ENCODE results near the gene KRTAP10-11. TPM values are rescaled to one million over a fixed set of nuclear protein-coding genes. Genes with fewer than 3 reads are reported as not detected.
"Not testable (repeated sequence)": the region's sequence is repeated elsewhere in the genome, so short reads cannot be mapped to it uniquely, and the experiment has no call there.

The KRTAP10-11 gene, protein sequence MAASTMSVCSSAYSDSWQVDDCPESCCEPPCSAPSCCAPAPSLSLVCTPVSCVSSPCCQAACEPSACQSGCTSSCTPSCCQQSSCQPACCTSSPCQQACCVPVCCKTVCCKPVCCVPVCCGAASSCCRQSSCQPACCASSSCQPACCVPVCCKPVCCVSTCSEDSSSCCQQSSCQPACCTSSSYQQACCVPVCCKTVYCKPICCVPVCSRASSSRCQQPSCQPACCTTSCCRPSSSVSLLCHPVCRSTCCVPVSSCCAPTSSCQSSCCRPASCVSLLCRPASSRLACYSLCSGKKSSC
- polyA plus RNA-seq (2013) = not detected in 2 replicates

DNA sequence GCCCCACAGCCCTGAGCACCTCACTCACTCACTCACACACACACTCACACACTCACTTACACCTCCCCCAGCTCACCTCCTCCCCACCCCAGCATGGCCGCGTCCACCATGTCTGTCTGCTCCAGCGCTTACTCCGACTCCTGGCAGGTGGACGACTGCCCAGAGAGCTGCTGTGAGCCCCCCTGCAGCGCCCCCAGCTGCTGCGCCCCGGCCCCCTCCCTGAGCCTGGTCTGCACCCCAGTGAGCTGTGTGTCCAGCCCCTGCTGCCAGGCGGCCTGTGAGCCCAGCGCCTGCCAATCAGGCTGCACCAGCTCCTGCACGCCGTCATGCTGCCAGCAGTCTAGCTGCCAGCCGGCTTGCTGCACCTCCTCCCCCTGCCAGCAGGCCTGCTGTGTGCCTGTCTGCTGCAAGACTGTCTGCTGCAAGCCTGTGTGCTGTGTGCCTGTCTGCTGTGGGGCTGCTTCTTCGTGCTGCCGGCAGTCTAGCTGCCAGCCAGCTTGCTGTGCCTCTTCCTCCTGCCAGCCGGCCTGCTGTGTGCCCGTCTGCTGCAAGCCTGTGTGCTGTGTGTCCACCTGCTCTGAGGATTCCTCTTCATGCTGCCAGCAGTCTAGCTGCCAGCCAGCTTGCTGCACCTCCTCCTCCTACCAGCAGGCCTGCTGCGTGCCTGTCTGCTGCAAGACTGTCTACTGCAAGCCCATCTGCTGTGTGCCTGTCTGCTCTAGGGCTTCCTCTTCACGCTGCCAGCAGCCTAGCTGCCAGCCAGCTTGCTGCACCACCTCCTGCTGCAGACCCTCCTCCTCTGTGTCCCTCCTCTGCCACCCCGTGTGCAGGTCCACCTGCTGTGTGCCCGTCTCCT is at the start of gene KRTAP10-11:
Gene KRTAP10-11 (plus strand): TSS at position 49 of the 856 bp plus-strand sequence. CDS start 45 bp downstream, at position 94.
- not testable (repeated sequence) for H2AK5ac ChIP-seq (ENCODE audit: low read length); H3K79me2 ChIP-seq (ENCODE audit: control insufficient read depth, insufficient read depth, low read length, poor library complexity); H3K4me3 ChIP-seq (ENCODE audit: low read depth, low read length); H3K4ac ChIP-seq (ENCODE audit: low read depth, low read length); H3K23ac ChIP-seq (ENCODE audit: low read length); H3K14ac ChIP-seq (ENCODE audit: low read length); H3K9ac ChIP-seq (ENCODE audit: low read length); H3K4me2 ChIP-seq (ENCODE audit: low read length); H4K12ac ChIP-seq (ENCODE audit: low read depth, low read length); H2BK12ac ChIP-seq (ENCODE audit: low read length); H3K9me3 ChIP-seq (ENCODE audit: insufficient read depth, low read depth, low read length); H2BK120ac ChIP-seq (ENCODE audit: insufficient read depth, low read length, poor library complexity); H2AFZ ChIP-seq (ENCODE audit: insufficient read depth, low read length, poor library complexity); H3K36me3 ChIP-seq (ENCODE audit: control insufficient read depth in 1 of 2, insufficient read depth in 2 of 2, low read length in 2 of 2); H4K8ac ChIP-seq (ENCODE audit: low read depth, low read length); H3K4me1 ChIP-seq (ENCODE audit: control insufficient read depth in 1 of 2, insufficient read depth in 2 of 2, low read length in 2 of 2); DNase-seq; H3K79me1 ChIP-seq (ENCODE audit: low read length); H3K27me3 ChIP-seq (ENCODE audit: insufficient read depth, low read length); H2BK5ac ChIP-seq (ENCODE audit: low read depth, low read length, poor library complexity); H3K18ac ChIP-seq (ENCODE audit: low read length); H4K91ac ChIP-seq (ENCODE audit: low read depth, low read length); H3K27ac ChIP-seq (ENCODE audit: low read depth, low read length)
- no CpG with 5 or more reads among the region's 21 CpGs for WGBS (ENCODE audit: extremely low coverage, insufficient coverage, insufficient read length)

DNA sequence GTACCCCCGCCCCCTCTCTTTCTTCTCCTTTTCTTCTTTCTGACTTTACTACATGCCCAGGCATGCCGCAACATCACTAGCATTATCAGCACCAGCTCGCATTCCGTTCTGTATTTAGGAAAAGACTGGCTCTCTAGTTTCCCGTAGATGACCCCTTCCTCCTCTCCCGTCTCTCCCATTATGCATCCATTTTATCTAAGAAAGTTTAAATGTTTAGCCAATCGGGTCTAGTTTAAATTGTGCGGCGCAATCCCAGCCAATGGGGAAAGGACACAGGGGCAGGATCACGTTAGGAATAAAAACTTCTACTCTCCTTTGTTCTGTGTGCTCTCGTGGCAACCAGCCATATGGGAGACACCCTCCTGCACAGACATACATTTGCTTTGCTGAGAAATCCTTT is 48.2 kb upstream of the KRTAP10-11 start:
- Histone ChIP-seq H3K23ac (ENCODE audit: low read length) (no peak overlapping the region), H3K4me1 (ENCODE audit: control insufficient read depth in 1 of 2, insufficient read depth in 2 of 2, low read length in 2 of 2) (peaks cover 3 to 17% of the 10 kb centered on the region in 2 experiments), H2BK5ac (ENCODE audit: low read depth, low read length, poor library complexity) (no peak overlapping the region), H4K12ac (ENCODE audit: low read depth, low read length) (no peak overlapping the region), H3K4me2 (ENCODE audit: low read length) (no peak overlapping the region), H2AK5ac (ENCODE audit: low read length) (no peak overlapping the region), H3K27me3 (ENCODE audit: insufficient read depth, low read length) (no peaks in the 10 kb centered on the region), H3K4me3 (ENCODE audit: low read depth, low read length) (no peak overlapping the region), H3K79me1 (ENCODE audit: low read length) (peaks cover 8% of the 10 kb centered on the region), H2AFZ (ENCODE audit: insufficient read depth, low read length, poor library complexity) (no peak overlapping the region), H3K4ac (ENCODE audit: low read depth, low read length) (no peak overlapping the region), H4K91ac (ENCODE audit: low read depth, low read length) (peak overlapping the region; percentile 41), H3K27ac (ENCODE audit: low read depth, low read length) (no peak overlapping the region), H3K79me2 (ENCODE audit: control insufficient read depth, insufficient read depth, low read length, poor library complexity) (no peaks in the 10 kb centered on the region), H3K9ac (ENCODE audit: low read length) (no peak overlapping the region), H2BK12ac (ENCODE audit: low read length) (no peak overlapping the region), H3K9me3 (ENCODE audit: insufficient read depth, low read depth, low read length) (peaks cover 2% of the 10 kb centered on the region), H3K14ac (ENCODE audit: low read length) (no peak overlapping the region), H3K18ac (ENCODE audit: low read length) (no peak overlapping the region), H4K8ac (ENCODE audit: low read depth, low read length) (no peak overlapping the region), H2BK120ac (ENCODE audit: insufficient read depth, low read length, poor library complexity) (no peak overlapping the region), H3K36me3 (ENCODE audit: control insufficient read depth in 1 of 2, insufficient read depth in 2 of 2, low read length in 2 of 2) (no peaks in the 10 kb centered on the region)
- WGBS (ENCODE audit: extremely low coverage, insufficient coverage, insufficient read length) = no CpG with 5 or more reads among the region's 11 CpGs
- DNase-seq = no peak

DNA sequence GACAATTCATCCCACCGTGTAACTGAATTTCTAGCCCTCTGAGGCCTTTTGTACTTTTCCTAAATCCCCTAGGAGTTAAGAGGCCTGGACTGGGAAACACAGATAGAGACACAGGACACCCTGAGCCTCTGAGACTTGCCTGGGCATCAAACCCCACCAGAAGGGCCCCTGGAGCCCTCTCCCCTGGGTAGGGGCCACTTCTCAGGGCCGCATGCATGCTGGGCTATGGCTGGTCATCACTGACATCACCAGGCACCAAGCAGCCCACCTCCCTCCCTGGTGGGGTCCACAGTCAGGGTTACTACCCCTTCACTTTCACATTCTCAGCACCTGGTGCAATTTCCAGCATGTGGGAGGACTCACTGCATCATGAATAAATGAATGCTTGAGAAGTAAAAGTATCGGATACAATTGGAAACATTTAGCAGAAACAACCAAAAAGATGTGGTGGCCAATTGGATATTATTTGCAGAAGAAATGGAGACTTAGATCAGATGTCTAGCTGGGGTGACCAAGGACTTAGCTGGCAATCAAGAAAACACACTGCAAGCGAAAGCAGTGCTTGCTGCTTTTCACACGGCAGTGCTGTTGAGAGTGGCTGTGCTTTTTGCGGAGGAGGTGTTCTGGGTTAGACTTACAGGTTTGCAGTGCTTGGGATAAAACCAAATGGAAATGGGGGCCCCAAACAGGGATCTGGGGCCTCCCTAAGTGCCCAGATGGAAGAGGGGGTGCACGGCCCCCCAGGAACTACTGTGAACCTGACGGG is 46.8 kb upstream of the KRTAP10-11 start:
- Histone ChIP-seq H3K79me1 (ENCODE audit: low read length) (no peaks in the 10 kb centered on the region), H3K4me1 (ENCODE audit: control insufficient read depth in 1 of 2, insufficient read depth in 2 of 2, low read length in 2 of 2) (peaks cover 0 to 5% of the 10 kb centered on the region in 2 experiments), H3K4me2 (ENCODE audit: low read length) (no peak overlapping the region), H4K12ac (ENCODE audit: low read depth, low read length) (no peak overlapping the region), H3K36me3 (ENCODE audit: control insufficient read depth in 1 of 2, insufficient read depth in 2 of 2, low read length in 2 of 2) (no peaks in the 10 kb centered on the region), H3K9ac (ENCODE audit: low read length) (no peak overlapping the region), H4K8ac (ENCODE audit: low read depth, low read length) (no peak overlapping the region), H2AK5ac (ENCODE audit: low read length) (no peak overlapping the region), H3K27me3 (ENCODE audit: insufficient read depth, low read length) (no peaks in the 10 kb centered on the region), H3K23ac (ENCODE audit: low read length) (no peak overlapping the region), H2AFZ (ENCODE audit: insufficient read depth, low read length, poor library complexity) (no peak overlapping the region), H2BK12ac (ENCODE audit: low read length) (no peak overlapping the region), H3K27ac (ENCODE audit: low read depth, low read length) (no peak overlapping the region), H2BK5ac (ENCODE audit: low read depth, low read length, poor library complexity) (no peak overlapping the region), H3K14ac (ENCODE audit: low read length) (no peak overlapping the region), H2BK120ac (ENCODE audit: insufficient read depth, low read length, poor library complexity) (no peak overlapping the region), H3K79me2 (ENCODE audit: control insufficient read depth, insufficient read depth, low read length, poor library complexity) (no peaks in the 10 kb centered on the region), H3K4ac (ENCODE audit: low read depth, low read length) (no peak overlapping the region), H3K9me3 (ENCODE audit: insufficient read depth, low read depth, low read length) (peaks cover 7% of the 10 kb centered on the region), H3K4me3 (ENCODE audit: low read depth, low read length) (no peak overlapping the region), H4K91ac (ENCODE audit: low read depth, low read length) (peak overlapping the region; percentile 3), H3K18ac (ENCODE audit: low read length) (no peak overlapping the region)
- no peak for DNase-seq
- no CpG with 5 or more reads among the region's 8 CpGs for WGBS (ENCODE audit: extremely low coverage, insufficient coverage, insufficient read length)

DNA sequence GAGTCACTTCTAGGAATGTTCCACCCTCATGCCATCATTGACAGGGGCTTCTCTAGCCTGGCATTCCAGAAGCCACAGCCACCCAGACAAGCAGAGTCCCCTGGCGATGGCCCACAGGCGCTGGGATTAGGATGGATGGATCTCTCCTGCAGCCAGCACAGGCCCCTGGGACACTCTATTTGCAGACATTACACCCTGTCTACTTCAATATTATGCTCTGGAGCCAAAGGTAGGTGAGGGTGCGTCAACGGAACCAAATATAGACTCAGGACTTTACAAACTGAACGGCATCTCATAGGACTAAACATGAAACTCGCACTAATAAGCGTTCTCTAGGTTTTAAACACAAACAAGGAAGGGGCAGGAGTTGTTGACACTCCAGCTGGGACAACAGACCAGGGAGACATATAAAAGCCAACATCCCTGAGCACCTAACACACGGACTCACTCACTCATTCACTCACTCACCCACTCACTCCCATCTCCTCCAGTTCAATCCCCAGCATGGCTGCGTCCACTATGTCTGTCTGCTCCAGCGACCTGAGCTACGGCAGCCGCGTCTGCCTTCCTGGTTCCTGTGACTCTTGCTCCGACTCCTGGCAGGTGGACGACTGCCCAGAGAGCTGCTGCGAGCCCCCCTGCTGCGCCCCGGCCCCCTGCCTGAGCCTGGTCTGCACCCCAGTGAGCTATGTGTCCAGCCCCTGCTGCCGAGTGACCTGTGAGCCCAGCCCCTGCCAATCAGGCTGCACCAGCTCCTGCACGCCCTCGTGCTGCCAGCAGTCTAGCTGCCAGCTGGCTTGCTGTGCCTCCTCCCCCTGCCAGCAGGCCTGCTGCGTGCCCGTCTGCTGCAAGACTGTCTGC is 45.9 kb upstream of the KRTAP10-11 start, which contains the start of gene KRTAP10-7:
Gene KRTAP10-7 (plus strand): TSS at position 480 of the 861 bp plus-strand sequence. CDS start 25 bp downstream, at position 505.
- H4K91ac ChIP-seq (ENCODE audit: low read depth, low read length); H3K9me3 ChIP-seq (ENCODE audit: insufficient read depth, low read depth, low read length); H2BK12ac ChIP-seq (ENCODE audit: low read length); H3K36me3 ChIP-seq (ENCODE audit: control insufficient read depth in 1 of 2, insufficient read depth in 2 of 2, low read length in 2 of 2); H3K18ac ChIP-seq (ENCODE audit: low read length); H4K8ac ChIP-seq (ENCODE audit: low read depth, low read length); H3K14ac ChIP-seq (ENCODE audit: low read length); H2AFZ ChIP-seq (ENCODE audit: insufficient read depth, low read length, poor library complexity); H3K27ac ChIP-seq (ENCODE audit: low read depth, low read length); H2BK5ac ChIP-seq (ENCODE audit: low read depth, low read length, poor library complexity); H2BK120ac ChIP-seq (ENCODE audit: insufficient read depth, low read length, poor library complexity); H3K79me2 ChIP-seq (ENCODE audit: control insufficient read depth, insufficient read depth, low read length, poor library complexity); H3K23ac ChIP-seq (ENCODE audit: low read length); H3K4ac ChIP-seq (ENCODE audit: low read depth, low read length); H3K4me3 ChIP-seq (ENCODE audit: low read depth, low read length); DNase-seq; H2AK5ac ChIP-seq (ENCODE audit: low read length); H3K4me2 ChIP-seq (ENCODE audit: low read length); H3K4me1 ChIP-seq (ENCODE audit: control insufficient read depth in 1 of 2, insufficient read depth in 2 of 2, low read length in 2 of 2); H3K79me1 ChIP-seq (ENCODE audit: low read length); H4K12ac ChIP-seq (ENCODE audit: low read depth, low read length); H3K9ac ChIP-seq (ENCODE audit: low read length); H3K27me3 ChIP-seq (ENCODE audit: insufficient read depth, low read length): not testable (repeated sequence)
- no CpG with 5 or more reads among the region's 23 CpGs for WGBS (ENCODE audit: extremely low coverage, insufficient coverage, insufficient read length)

Data from trophoblast cell (in vitro differentiated cells and primary cell).